HEK293T (cell line): ENCODE data around the gene POU4F1.

Experiments used
- BHLHE40 ChIP-seq: fragments of 450-650 bp; IDR thresholded peaks from 2 replicates; pipeline ENCODE4 v1.6.1; 2016; ENCODE audit warnings: mild to moderate bottlenecking, moderate library complexity, borderline replicate concordance
- ELF4 ChIP-seq: fragments of 450-650 bp; IDR thresholded peaks from 2 replicates; pipeline ENCODE4 v1.6.1; 2017; ENCODE audit warnings: antibody characterized with exemption
- FOXA1 ChIP-seq: fragments of 450-650 bp; IDR thresholded peaks from 2 replicates; pipeline ENCODE4 v1.6.1; 2016; ENCODE audit warnings: mild to moderate bottlenecking
- FOXK2 ChIP-seq: fragments of 450-650 bp; IDR thresholded peaks from 2 replicates; pipeline ENCODE4 v1.6.1; 2016; ENCODE audit warnings: mild to moderate bottlenecking
- FOXM1 ChIP-seq: fragments of 450-650 bp; IDR thresholded peaks from 2 replicates; pipeline ENCODE4 v1.6.1; 2017; ENCODE audit warnings: mild to moderate bottlenecking, borderline replicate concordance
- L3MBTL2 ChIP-seq: fragments of 450-650 bp; conservative IDR thresholded peaks from 2 replicates; pipeline ENCODE4 v1.6.1; 2016; ENCODE audit warnings: mild to moderate bottlenecking
- LEF1 ChIP-seq: fragments of 450-650 bp; IDR thresholded peaks from 2 replicates; pipeline ENCODE4 v1.6.1; 2017; ENCODE audit warnings: mild to moderate bottlenecking, borderline replicate concordance
- NFRKB ChIP-seq: fragments of 450-650 bp; IDR thresholded peaks from 2 replicates; pipeline ENCODE4 v1.6.1; 2016; ENCODE audit warnings: mild to moderate bottlenecking, moderate library complexity
- SP1 ChIP-seq: fragments of 450-650 bp; IDR thresholded peaks from 2 replicates; pipeline ENCODE4 v1.6.1; 2017
- SUZ12 ChIP-seq: fragments of 450-650 bp; IDR thresholded peaks from 2 replicates; pipeline ENCODE4 v1.6.1; 2016; ENCODE audit warnings: mild to moderate bottlenecking
- TARDBP ChIP-seq: fragments of 450-650 bp; IDR thresholded peaks from 2 replicates; pipeline ENCODE4 v1.6.1; 2016
- TF ChIP-seq, protein P1 (sequence below): fragments of 450-650 bp; IDR thresholded peaks from 2 replicates; pipeline ENCODE4 v1.6.1; 2016

DNA sequence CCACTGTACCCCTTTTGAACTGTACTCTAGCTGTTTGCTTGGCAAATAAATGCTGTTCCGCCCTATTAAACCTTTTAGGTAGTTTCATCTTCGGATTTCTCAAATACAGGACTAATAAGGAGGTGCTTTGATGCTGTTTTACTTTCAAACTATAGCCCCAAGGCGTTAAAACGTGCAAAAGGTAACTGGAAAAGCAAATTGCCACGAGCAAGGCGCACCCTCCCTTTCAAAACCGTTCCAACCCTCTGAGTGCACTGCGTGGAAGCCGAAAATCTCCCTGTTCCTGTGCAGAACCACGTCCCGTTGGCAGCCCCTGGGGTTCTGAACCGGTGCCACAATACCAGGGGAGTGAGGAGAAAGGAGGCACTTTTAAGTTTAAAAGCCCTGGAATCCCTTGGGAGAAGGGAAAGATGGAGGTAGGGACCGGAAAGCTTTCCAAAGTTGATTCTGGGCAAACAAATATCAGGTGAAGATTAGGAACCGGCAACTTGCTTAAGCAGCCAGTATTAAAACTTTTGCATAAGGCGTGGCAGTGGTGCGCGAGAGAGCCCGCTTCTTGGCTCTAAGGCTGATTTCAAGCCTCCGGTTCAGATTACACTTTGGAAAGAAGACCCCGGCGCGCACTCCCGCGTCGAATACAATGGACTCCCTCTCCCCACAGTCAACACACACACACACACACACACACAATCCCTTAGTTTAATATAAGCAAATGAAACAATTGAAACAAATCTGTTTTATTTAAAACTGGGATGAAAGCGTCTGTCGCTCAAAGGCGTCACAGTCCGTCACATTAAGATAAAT lies 9.5 kb downstream of the POU4F1 start:
- no peak for TF ChIP-seq TARDBP
- no peak for TF ChIP-seq FOXK2
- TF ChIP-seq FOXA1: no peak
- TF ChIP-seq LEF1: no peak
- TF ChIP-seq FOXM1: no peak
- no peak for TF ChIP-seq SP1
- no peak for TF ChIP-seq BHLHE40
- no peak for TF ChIP-seq ELF4
- peak; percentile 62 for TF ChIP-seq L3MBTL2
- TF ChIP-seq, protein P1, sequence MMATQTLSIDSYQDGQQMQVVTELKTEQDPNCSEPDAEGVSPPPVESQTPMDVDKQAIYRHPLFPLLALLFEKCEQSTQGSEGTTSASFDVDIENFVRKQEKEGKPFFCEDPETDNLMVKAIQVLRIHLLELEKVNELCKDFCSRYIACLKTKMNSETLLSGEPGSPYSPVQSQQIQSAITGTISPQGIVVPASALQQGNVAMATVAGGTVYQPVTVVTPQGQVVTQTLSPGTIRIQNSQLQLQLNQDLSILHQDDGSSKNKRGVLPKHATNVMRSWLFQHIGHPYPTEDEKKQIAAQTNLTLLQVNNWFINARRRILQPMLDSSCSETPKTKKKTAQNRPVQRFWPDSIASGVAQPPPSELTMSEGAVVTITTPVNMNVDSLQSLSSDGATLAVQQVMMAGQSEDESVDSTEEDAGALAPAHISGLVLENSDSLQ: peak; percentile 41
- TF ChIP-seq NFRKB: no peak
- no peak for TF ChIP-seq SUZ12
